Peyer's patch (tissue), 4 donors: ENCODE data around the gene OR1D5.

ENCODE experiments used
- CTCF ChIP-seq, 6 experiments: fragments of 450-650 bp in 4 of 6; fragments of 200-600 bp in 2 of 6; sonication (generic) in 1 of 6; IDR thresholded peaks; one replicate each; pipeline ENCODE4 v1.5.1; 2017 to 2019; ENCODE audit warnings: antibody characterized with exemption in 6 of 6, mild to moderate bottlenecking in 3 of 6, moderate library complexity in 1 of 6
- POLR2A ChIP-seq, 2 donors: fragments of 450-650 bp; IDR thresholded peaks; one replicate each; pipeline ENCODE4 v1.5.1; 2017; ENCODE audit warnings: antibody characterized with exemption in 2 of 2, mild to moderate bottlenecking in 2 of 2, moderate library complexity in 2 of 2

DNA sequence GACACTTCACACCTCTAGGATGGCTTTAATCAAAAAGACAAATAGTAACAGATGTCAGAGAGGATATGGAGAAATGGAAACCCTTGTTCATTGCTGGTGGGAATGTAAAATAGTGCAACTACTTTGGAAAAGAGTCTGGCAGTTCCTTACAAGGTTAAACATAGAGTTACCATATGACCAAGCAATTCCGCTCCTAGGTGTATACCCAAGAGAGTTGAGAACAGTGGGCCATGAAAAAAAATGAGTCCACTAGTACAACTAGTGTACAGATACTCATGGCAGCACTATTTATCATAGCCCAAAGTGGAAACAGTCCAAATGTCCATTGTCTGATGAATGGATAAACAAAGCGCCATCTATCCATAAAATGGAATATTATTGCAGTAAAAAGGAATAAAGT is 39.1 kb downstream of the OR1D5 start:
- TF ChIP-seq CTCF (IDR thresholded peaks at IDR 0.05) (no peak), POLR2A (IDR thresholded peaks at IDR 0.05) (no peak)
